Measurements from ENCODE around the gene COPA. TPM values are rescaled to one million over a fixed set of nuclear protein-coding genes. Genes with fewer than 3 reads are reported as not detected.

COPA gene
- total and polyA plus RNA-seq, 2 experiments from 2014 or later, result 141 to 151 TPM

DNA sequence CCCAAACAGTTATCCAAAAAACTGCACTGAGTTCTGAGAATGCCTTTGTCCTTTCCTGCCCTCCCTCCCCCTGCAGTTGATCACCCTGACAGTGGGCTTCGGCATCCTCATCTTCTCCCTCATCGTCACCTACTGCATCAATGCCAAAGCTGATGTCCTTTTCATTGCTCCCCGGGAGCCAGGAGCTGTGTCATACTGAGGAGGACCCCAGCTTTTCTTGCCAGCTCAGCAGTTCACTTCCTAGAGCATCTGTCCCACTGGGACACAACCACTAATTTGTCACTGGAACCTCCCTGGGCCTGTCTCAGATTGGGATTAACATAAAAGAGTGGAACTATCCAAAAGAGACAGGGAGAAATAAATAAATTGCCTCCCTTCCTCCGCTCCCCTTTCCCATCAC lies 15.0 kb upstream of the COPA start:
- H3K27me3 ChIP-seq, result no peaks in the 10 kb centered on the region
- H3K79me2 ChIP-seq, result no peaks in the 10 kb centered on the region
- H4K20me1 ChIP-seq (ENCODE audit: insufficient read depth, poor library complexity, severe bottlenecking), result no peaks in the 10 kb centered on the region
- no peak overlapping the region for H3K27ac ChIP-seq
- H3K9me3 ChIP-seq (ENCODE audit: low read depth), result no peaks in the 10 kb centered on the region
- no peak for TF ChIP-seq EZH2 (IDR thresholded peaks at IDR 0.05; ENCODE audit: borderline replicate concordance)
- no peak for TF ChIP-seq CTCF (IDR thresholded peaks at IDR 0.05; ENCODE audit: poor library complexity)
- TF ChIP-seq EZH2phosphoT487 (IDR thresholded peaks at IDR 0.05; ENCODE audit: low read depth, severe bottlenecking, unreplicated experiment), result no peak
- 91% methylated on average over 4 of the region's 4 CpGs for WGBS (ENCODE audit: low lambda C conversion rate, missing lambda C conversion rate)
- no peaks in the 10 kb centered on the region for H3K36me3 ChIP-seq (replicated peaks; ENCODE audit: insufficient read depth, low read depth)
- H3K4me2 ChIP-seq, result no peak overlapping the region
- no peak overlapping the region for H3K4me3 ChIP-seq
- H2AFZ ChIP-seq, result no peak overlapping the region
- DNase-seq (ENCODE audit: low spot score), result no peak
- H3K4me1 ChIP-seq (ENCODE audit: insufficient read depth), result no peaks in the 10 kb centered on the region
- H3K9me2 ChIP-seq (replicated peaks; ENCODE audit: insufficient read depth), result no peaks in the 10 kb centered on the region

GRCh38 chr1:160357286-160358002 lies 14.4 kb upstream of the COPA start:
- H4K20me1 ChIP-seq (ENCODE audit: insufficient read depth, poor library complexity, severe bottlenecking), result no peaks in the 10 kb centered on the region
- no peaks in the 10 kb centered on the region for H3K36me3 ChIP-seq (replicated peaks; ENCODE audit: insufficient read depth, low read depth)

GRCh38 chr1:160354388-160354985 lies 11.4 kb upstream of the COPA start:
- no peaks in the 10 kb centered on the region for H3K27me3 ChIP-seq
- no peaks in the 10 kb centered on the region for H3K36me3 ChIP-seq (replicated peaks; ENCODE audit: insufficient read depth, low read depth)
- no peaks in the 10 kb centered on the region for H3K9me3 ChIP-seq (ENCODE audit: low read depth)
- H3K4me3 ChIP-seq, result no peak overlapping the region
- WGBS (ENCODE audit: low lambda C conversion rate, missing lambda C conversion rate), result 81% methylated on average over 5 of the region's 5 CpGs
- H3K9me2 ChIP-seq (replicated peaks; ENCODE audit: insufficient read depth), result no peaks in the 10 kb centered on the region
- no peaks in the 10 kb centered on the region for H3K79me2 ChIP-seq
- no peak overlapping the region for H3K27ac ChIP-seq
- no peak overlapping the region for H3K4me2 ChIP-seq
- no peaks in the 10 kb centered on the region for H3K4me1 ChIP-seq (ENCODE audit: insufficient read depth)
- TF ChIP-seq EZH2phosphoT487 (IDR thresholded peaks at IDR 0.05; ENCODE audit: low read depth, severe bottlenecking, unreplicated experiment) (no peak), CTCF (IDR thresholded peaks at IDR 0.05; ENCODE audit: poor library complexity) (peak; percentile 42)
- H2AFZ ChIP-seq, result no peak overlapping the region
- peak; percentile 38 for DNase-seq (ENCODE audit: low spot score)
- H4K20me1 ChIP-seq (ENCODE audit: insufficient read depth, poor library complexity, severe bottlenecking), result no peaks in the 10 kb centered on the region

More at GRCh38 chr1:160357286-160358002, 14.4 kb upstream of the COPA start:
- Histone ChIP-seq H3K4me3 (no peak overlapping the region), H3K27ac (no peak overlapping the region), H3K4me2 (no peak overlapping the region), H2AFZ (no peak overlapping the region), H3K79me2 (no peaks in the 10 kb centered on the region), H3K9me2 (replicated peaks; ENCODE audit: insufficient read depth) (no peaks in the 10 kb centered on the region), H3K4me1 (ENCODE audit: insufficient read depth) (no peaks in the 10 kb centered on the region), H3K9me3 (ENCODE audit: low read depth) (no peaks in the 10 kb centered on the region), H3K27me3 (no peaks in the 10 kb centered on the region)
- 90% methylated on average over 7 of the region's 7 CpGs for WGBS (ENCODE audit: low lambda C conversion rate, missing lambda C conversion rate)
- no peak for DNase-seq (ENCODE audit: low spot score)
- no peak for TF ChIP-seq CTCF (IDR thresholded peaks at IDR 0.05; ENCODE audit: poor library complexity)
- no peak for TF ChIP-seq EZH2 (IDR thresholded peaks at IDR 0.05; ENCODE audit: borderline replicate concordance)
- no peak for TF ChIP-seq EZH2phosphoT487 (IDR thresholded peaks at IDR 0.05; ENCODE audit: low read depth, severe bottlenecking, unreplicated experiment)

Measured in hepatocyte (in vitro differentiated cells).